CD4-positive, alpha-beta T cell (primary cell): Measurements from ENCODE around the gene NDUFAF3. TPM values are rescaled to one million over a fixed set of nuclear protein-coding genes. Genes with fewer than 3 reads are reported as not detected.

Source experiments
- ATAC-seq: fragments of 200-7000 bp; cut with Tn5 transposase; one replicate; pipeline ENCODE4 v1.10.0; 2022; ENCODE audit warnings: mild to moderate bottlenecking; ENCODE audit not compliant: poor library complexity
- CTCF ChIA-PET: fragments of 350-600 bp; sonication (Branson Sonifier 250); formaldehyde crosslinking; loops from one replicate; lab custom pipeline; 2021; ENCODE audit warnings: antibody characterized with exemption, inconsistent platforms; lab: Charles Lee
- POLR2A ChIA-PET: fragments of 350-600 bp; sonication (Branson Sonifier 250); formaldehyde crosslinking; loops from one replicate; lab custom pipeline; 2021; ENCODE audit warnings: antibody characterized with exemption, inconsistent platforms; lab: Charles Lee
- DNase-seq, 14 experiments: peaks; one replicate each; pipeline ENCODE4 v3.0.0-alpha.2; 2013 to 2020; ENCODE audit warnings: mixed read lengths in 2 of 14
- H3K27ac ChIP-seq, 2 donors: one replicate each; pipeline versions ENCODE4 v1.5.1 to v1.7.0; 2013; ENCODE audit warnings: low read length in 2 of 2, low read depth in 1 of 2, mild to moderate bottlenecking in 1 of 2
- H3K27me3 ChIP-seq, 2 experiments: 1 replicate in 1 of 2; 2 replicates in 1 of 2; pipeline versions ENCODE4 v1.6.1 to v1.7.0; 2013; ENCODE audit warnings: low read length in 2 of 2, control low read depth in 1 of 2, mild to moderate bottlenecking in 1 of 2, moderate library complexity in 1 of 2; ENCODE audit not compliant: insufficient read depth in 2 of 2, control insufficient read depth in 1 of 2
- H3K36me3 ChIP-seq: one replicate; pipeline ENCODE4 v1.6.1; 2013; ENCODE audit warnings: low read length, control low read depth; ENCODE audit not compliant: insufficient read depth
- H3K4me1 ChIP-seq: one replicate; pipeline ENCODE4 v1.6.1; 2013; ENCODE audit warnings: low read length, control low read depth; ENCODE audit not compliant: insufficient read depth
- H3K4me3 ChIP-seq: one replicate; pipeline ENCODE4 v1.5.1; 2013; ENCODE audit warnings: mild to moderate bottlenecking, low read length, moderate library complexity
- H3K9me3 ChIP-seq, 2 experiments: 1 replicate in 1 of 2; 2 replicates in 1 of 2; pipeline versions ENCODE4 v1.6.1 to v1.7.0; 2013; ENCODE audit warnings: low read length in 2 of 2, mild to moderate bottlenecking in 2 of 2, control low read depth in 1 of 2, moderate library complexity in 1 of 2; ENCODE audit not compliant: control insufficient read depth in 1 of 2, insufficient read depth in 1 of 2
- H3K27ac Mint-ChIP-seq: one replicate; pipeline ENCODE4 v1.8.0; 2020; ENCODE audit warnings: mixed read lengths
- H3K27me3 Mint-ChIP-seq: one replicate; pipeline ENCODE4 v1.8.0; 2021; ENCODE audit warnings: mixed read lengths
- H3K36me3 Mint-ChIP-seq: one replicate; pipeline ENCODE4 v1.8.0; 2021; ENCODE audit warnings: low read depth, mixed read lengths
- H3K4me1 Mint-ChIP-seq: one replicate; pipeline ENCODE4 v1.8.0; 2021; ENCODE audit warnings: low read depth, mixed read lengths
- H3K4me3 Mint-ChIP-seq: one replicate; pipeline ENCODE4 v1.8.0; 2020; ENCODE audit warnings: mild to moderate bottlenecking, mixed read lengths
- H3K9me3 Mint-ChIP-seq: one replicate; pipeline ENCODE4 v1.8.0; 2020; ENCODE audit warnings: mixed read lengths
- intact Hi-C, 2 experiments: fragments of 100-400 bp; cut with DNase I in 1 of 2; cut with micrococcal nuclease in 1 of 2; formaldehyde crosslinking; loops; one replicate each; pipeline versions ENCODE4 v1.15.1 to v1.9.0; 2023 to 2025; cut with DNase I, micrococcal nuclease
- total RNA-seq, 174 experiments: library from RNA in 2 of 174; stranded (reverse) in 2 of 174; gene quantifications; one replicate each; pipeline ENCODE4 v1.2.3 and lab custom pipeline; 2021 to 2026
- TF ChIP-seq, protein P1 (sequence below): fragments of 200-600 bp; IDR thresholded peaks from one replicate; pipeline ENCODE4 v1.8.0; 2022; ENCODE audit warnings: antibody characterized with exemption, mild to moderate bottlenecking

NDUFAF3 gene
- total RNA-seq, 2 experiments from 2014 or later: 52.7 to 53.2 TPM

DNA sequence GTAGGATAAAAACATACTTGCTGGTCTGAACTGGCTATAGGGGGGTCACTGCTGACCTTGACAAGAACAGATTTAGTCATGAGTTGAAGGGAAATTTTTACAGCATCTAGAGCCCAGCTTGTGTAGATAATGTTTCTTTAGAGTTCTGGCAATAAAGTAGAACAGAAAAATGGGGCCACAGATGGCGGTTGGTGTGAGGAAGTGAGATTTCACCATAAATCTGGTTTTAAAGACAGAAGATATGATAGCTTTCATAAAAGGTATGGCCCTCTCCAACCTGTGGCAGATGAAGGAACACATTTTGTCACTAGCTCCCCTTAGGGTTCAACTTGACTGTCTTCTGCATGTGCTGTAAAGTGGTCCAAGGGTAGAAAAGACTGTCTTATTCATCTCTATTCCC is 31.6 kb downstream of the NDUFAF3 start:
- Mint-ChIP-seq H3K4me3 (no peak overlapping the region), H3K36me3 (peaks cover 83% of the 10 kb centered on the region), H3K9me3 (no peaks in the 10 kb centered on the region), H3K27ac (no peak overlapping the region), H3K4me1 (peaks cover 23% of the 10 kb centered on the region), H3K27me3 (no peaks in the 10 kb centered on the region)
- intact Hi-C loops: no loop called here
- no peak for DNase-seq
- TF ChIP-seq, protein P1, sequence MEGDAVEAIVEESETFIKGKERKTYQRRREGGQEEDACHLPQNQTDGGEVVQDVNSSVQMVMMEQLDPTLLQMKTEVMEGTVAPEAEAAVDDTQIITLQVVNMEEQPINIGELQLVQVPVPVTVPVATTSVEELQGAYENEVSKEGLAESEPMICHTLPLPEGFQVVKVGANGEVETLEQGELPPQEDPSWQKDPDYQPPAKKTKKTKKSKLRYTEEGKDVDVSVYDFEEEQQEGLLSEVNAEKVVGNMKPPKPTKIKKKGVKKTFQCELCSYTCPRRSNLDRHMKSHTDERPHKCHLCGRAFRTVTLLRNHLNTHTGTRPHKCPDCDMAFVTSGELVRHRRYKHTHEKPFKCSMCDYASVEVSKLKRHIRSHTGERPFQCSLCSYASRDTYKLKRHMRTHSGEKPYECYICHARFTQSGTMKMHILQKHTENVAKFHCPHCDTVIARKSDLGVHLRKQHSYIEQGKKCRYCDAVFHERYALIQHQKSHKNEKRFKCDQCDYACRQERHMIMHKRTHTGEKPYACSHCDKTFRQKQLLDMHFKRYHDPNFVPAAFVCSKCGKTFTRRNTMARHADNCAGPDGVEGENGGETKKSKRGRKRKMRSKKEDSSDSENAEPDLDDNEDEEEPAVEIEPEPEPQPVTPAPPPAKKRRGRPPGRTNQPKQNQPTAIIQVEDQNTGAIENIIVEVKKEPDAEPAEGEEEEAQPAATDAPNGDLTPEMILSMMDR: no peak
- H3K4me3 ChIP-seq: no peak overlapping the region
- POLR2A ChIA-PET: no interaction called here
- no peak for ATAC-seq
- no peaks in the 10 kb centered on the region for H3K9me3 ChIP-seq
- peaks cover 69% of the 10 kb centered on the region for H3K36me3 ChIP-seq
- H3K27ac ChIP-seq: no peak overlapping the region
- H3K27me3 ChIP-seq: no peaks in the 10 kb centered on the region
- no peaks in the 10 kb centered on the region for H3K4me1 ChIP-seq
- CTCF ChIA-PET: interaction anchor here (1.4 kb wide), 1 partner anchor 41 kb away, joined by 3 read pairs; no protein-coding TSS in a partner anchor

DNA sequence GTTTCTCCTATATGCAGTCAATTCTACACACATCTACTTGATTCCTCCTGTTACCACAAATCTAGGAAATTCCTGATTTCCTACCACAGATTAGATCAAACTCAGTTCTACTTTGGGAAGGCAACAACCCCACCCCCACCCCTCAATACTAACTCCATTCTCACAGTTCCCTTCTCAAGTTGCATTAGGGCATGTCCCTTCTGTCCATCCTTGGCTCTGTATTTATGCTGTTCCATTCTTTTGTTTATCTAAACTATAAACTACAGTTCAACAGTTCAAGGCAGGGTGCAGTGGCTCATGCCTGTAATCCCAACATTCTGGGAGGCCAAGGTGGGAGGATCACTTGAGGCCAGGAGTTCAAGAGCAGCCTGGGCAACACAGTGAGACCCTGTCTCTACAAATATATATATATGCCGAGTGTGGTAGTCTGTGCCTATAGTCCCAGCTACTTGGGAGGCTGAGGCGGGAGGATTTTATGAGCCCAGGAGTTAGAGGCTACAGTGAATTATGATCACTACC is 32.5 kb downstream of the NDUFAF3 start:
- no peaks in the 10 kb centered on the region for H3K27me3 Mint-ChIP-seq
- H3K27ac Mint-ChIP-seq: peak overlapping the region; percentile 44
- H3K27me3 ChIP-seq: no peaks in the 10 kb centered on the region
- H3K4me3 Mint-ChIP-seq: no peak overlapping the region
- TF ChIP-seq, protein P1: no peak
- H3K9me3 ChIP-seq: no peaks in the 10 kb centered on the region
- ChIA-PET CTCF (interaction anchor here (1.4 kb wide), 1 partner anchor 40 kb away, joined by 3 read pairs; no protein-coding TSS in a partner anchor), POLR2A (no interaction called here)
- peaks cover 79% of the 10 kb centered on the region for H3K36me3 Mint-ChIP-seq
- ATAC-seq (no peak), DNase-seq (no peak)
- no peaks in the 10 kb centered on the region for H3K4me1 ChIP-seq
- peaks cover 69% of the 10 kb centered on the region for H3K36me3 ChIP-seq
- H3K9me3 Mint-ChIP-seq: no peaks in the 10 kb centered on the region
- no peak overlapping the region for H3K27ac ChIP-seq
- peaks cover 23% of the 10 kb centered on the region for H3K4me1 Mint-ChIP-seq
- intact Hi-C loops: no loop called here
- no peak overlapping the region for H3K4me3 ChIP-seq

DNA sequence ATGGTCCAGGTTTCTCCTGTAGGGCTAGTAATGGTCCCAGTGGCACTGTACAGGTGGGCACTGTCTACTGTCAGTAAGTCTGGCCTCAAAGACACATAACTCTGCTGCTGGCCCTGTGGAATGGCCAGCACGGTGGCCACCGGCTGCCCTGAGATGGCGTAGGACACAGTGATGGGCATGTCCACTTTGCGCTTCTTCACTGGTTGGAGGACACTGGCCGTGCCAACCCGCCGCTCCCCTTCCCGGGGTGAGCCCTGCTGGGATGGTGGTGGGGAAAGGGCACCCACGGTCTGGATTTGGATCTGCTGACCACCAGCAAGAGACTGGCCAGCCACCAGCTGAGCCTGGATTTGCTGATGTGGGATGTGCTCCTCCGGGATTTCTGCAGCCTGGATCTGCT is 35.3 kb downstream of the NDUFAF3 start:
- peaks cover 76% of the 10 kb centered on the region for H3K36me3 Mint-ChIP-seq
- no peak for ATAC-seq
- intact Hi-C loops: no loop called here

More for the DNA sequence above, 35.3 kb downstream of the NDUFAF3 start:
- Histone ChIP-seq H3K27ac (no peak overlapping the region), H3K4me3 (no peak overlapping the region), H3K9me3 (no peaks in the 10 kb centered on the region), H3K4me1 (no peaks in the 10 kb centered on the region), H3K27me3 (no peaks in the 10 kb centered on the region), H3K36me3 (peaks cover 66% of the 10 kb centered on the region)
- DNase-seq: no peak
- POLR2A ChIA-PET: no interaction called here
- H3K9me3 Mint-ChIP-seq: no peaks in the 10 kb centered on the region
- TF ChIP-seq, protein P1: no peak
- no peak overlapping the region for H3K4me3 Mint-ChIP-seq
- CTCF ChIA-PET: no interaction called here
- no peak overlapping the region for H3K27ac Mint-ChIP-seq
- H3K4me1 Mint-ChIP-seq: peaks cover 4% of the 10 kb centered on the region
- no peaks in the 10 kb centered on the region for H3K27me3 Mint-ChIP-seq
